H9 (cell line): ENCODE results near the gene S100P. TPM values are rescaled to one million over a fixed set of nuclear protein-coding genes. Genes with fewer than 3 reads are reported as not detected.

Source experiments
- DNase-seq: peaks from one replicate; pipeline ENCODE4 v3.0.0-alpha.2; 2017
- H2AFZ ChIP-seq: one replicate; pipeline ENCODE4 v1.6.1; 2013; ENCODE audit warnings: mild to moderate bottlenecking, low read length, control low read depth, moderate library complexity
- H2AK5ac ChIP-seq: 2 replicates; pipeline ENCODE4 v1.6.1; 2013; ENCODE audit warnings: low read length, control low read depth, mixed read lengths; ENCODE audit not compliant: insufficient read length
- H2BK120ac ChIP-seq: one replicate; pipeline ENCODE4 v1.6.1; 2013; ENCODE audit warnings: low read depth, mild to moderate bottlenecking, low read length, control low read depth, inconsistent platforms; ENCODE audit not compliant: poor library complexity, severe bottlenecking
- H2BK12ac ChIP-seq: 2 replicates; pipeline ENCODE4 v1.6.1; 2013; ENCODE audit warnings: low read length, control low read depth, mixed read lengths, low read depth; ENCODE audit not compliant: insufficient read length
- H2BK15ac ChIP-seq: 2 replicates; pipeline ENCODE4 v1.6.1; 2013; ENCODE audit warnings: low read depth, low read length, control low read depth
- H2BK20ac ChIP-seq: one replicate; pipeline ENCODE4 v1.6.1; 2013; ENCODE audit warnings: low read depth, mild to moderate bottlenecking, low read length, control low read depth, inconsistent platforms; ENCODE audit not compliant: poor library complexity, severe bottlenecking
- H2BK5ac ChIP-seq: 2 replicates; pipeline ENCODE4 v1.6.1; 2013; ENCODE audit warnings: low read length, control low read depth, mixed read lengths; ENCODE audit not compliant: insufficient read length
- H3K14ac ChIP-seq: 2 replicates; pipeline ENCODE4 v1.6.1; 2013; ENCODE audit warnings: low read length, control low read depth; ENCODE audit not compliant: insufficient read depth
- H3K18ac ChIP-seq: 2 replicates; pipeline ENCODE4 v1.6.1; 2013; ENCODE audit warnings: low read depth, mild to moderate bottlenecking, mixed read lengths, low read length, control low read depth; ENCODE audit not compliant: insufficient read length
- H3K23ac ChIP-seq: 2 replicates; pipeline ENCODE4 v1.6.1; 2013; ENCODE audit warnings: low read length, control low read depth, mixed read lengths, low read depth; ENCODE audit not compliant: insufficient read length
- H3K23me2 ChIP-seq: 2 replicates; pipeline ENCODE4 v1.6.1; 2013; ENCODE audit warnings: low read depth, mild to moderate bottlenecking, mixed read lengths, low read length, control low read depth; ENCODE audit not compliant: insufficient read length, poor library complexity, severe bottlenecking
- H3K27ac ChIP-seq: 2 replicates; pipeline ENCODE4 v1.5.1; 2013; ENCODE audit warnings: low read length, control low read depth, mixed read lengths, low read depth; ENCODE audit not compliant: insufficient read length
- H3K27me3 ChIP-seq: 2 replicates; pipeline ENCODE4 v1.6.1; 2013; ENCODE audit warnings: low read length, control low read depth, inconsistent platforms; ENCODE audit not compliant: insufficient read depth
- H3K4ac ChIP-seq: 2 replicates; pipeline ENCODE4 v1.6.1; 2013; ENCODE audit warnings: low read depth, mild to moderate bottlenecking, control low read depth, inconsistent platforms, low read length, moderate library complexity
- H3K4me1 ChIP-seq: 2 replicates; pipeline ENCODE4 v1.6.1; 2013; ENCODE audit warnings: low read length, control low read depth, inconsistent platforms; ENCODE audit not compliant: insufficient read depth
- H3K4me2 ChIP-seq: 2 replicates; pipeline ENCODE4 v1.6.1; 2013; ENCODE audit warnings: low read length, control low read depth, mixed read lengths; ENCODE audit not compliant: insufficient read length, insufficient read depth
- H3K56ac ChIP-seq: 2 replicates; pipeline ENCODE4 v1.6.1; 2013; ENCODE audit warnings: low read depth, mild to moderate bottlenecking, mixed read lengths, low read length, control low read depth; ENCODE audit not compliant: insufficient read length
- H3K79me1 ChIP-seq: 2 replicates; pipeline ENCODE4 v1.6.1; 2013; ENCODE audit warnings: low read depth, mild to moderate bottlenecking, moderate library complexity, low read length, control low read depth, inconsistent platforms; ENCODE audit not compliant: insufficient read depth, poor library complexity, severe bottlenecking
- H3K79me2 ChIP-seq: 2 replicates; pipeline ENCODE4 v1.6.1; 2013; ENCODE audit warnings: low read length, control low read depth, inconsistent platforms; ENCODE audit not compliant: insufficient read depth
- H3K9ac ChIP-seq: 2 replicates; pipeline ENCODE4 v1.6.1; 2013; ENCODE audit warnings: low read length, control low read depth, mixed read lengths; ENCODE audit not compliant: insufficient read length; ENCODE audit errors: extremely low read depth
- H3K9me3 ChIP-seq: one replicate; pipeline ENCODE4 v1.6.1; 2013; ENCODE audit warnings: low read depth, low read length, inconsistent platforms; ENCODE audit not compliant: control insufficient read depth
- H3T11ph ChIP-seq: one replicate; pipeline ENCODE4 v1.6.1; 2013; ENCODE audit warnings: mild to moderate bottlenecking, low read length, control low read depth, inconsistent platforms
- H4K20me1 ChIP-seq: one replicate; pipeline ENCODE4 v1.6.1; 2013; ENCODE audit not compliant: control insufficient read depth, insufficient read length, insufficient read depth
- H4K5ac ChIP-seq: 2 replicates; pipeline ENCODE4 v1.6.1; 2013; ENCODE audit warnings: low read depth, mild to moderate bottlenecking, mixed read lengths, low read length, control low read depth; ENCODE audit not compliant: insufficient read length
- H4K8ac ChIP-seq: replicated peaks from 2 replicates; pipeline ENCODE4 v1.6.1; 2013; ENCODE audit warnings: low read length, control low read depth, mixed read lengths, low read depth; ENCODE audit not compliant: insufficient read length
- H4K91ac ChIP-seq: 2 replicates; pipeline ENCODE4 v1.6.1; 2013; ENCODE audit warnings: low read depth, mild to moderate bottlenecking, moderate library complexity, mixed read lengths, low read length, control low read depth; ENCODE audit not compliant: insufficient read length
- H3K27ac Mint-ChIP-seq, 3 experiments: 2 replicates in 2 of 3; 3 replicates in 1 of 3; pipeline ENCODE4 v1.8.0; 2020 to 2021; ENCODE audit warnings: mixed read lengths in 3 of 3, mild to moderate bottlenecking in 1 of 3, moderate library complexity in 1 of 3
- H3K27me3 Mint-ChIP-seq: 2 replicates; pipeline ENCODE4 v1.8.0; 2021; ENCODE audit warnings: low read depth, mild to moderate bottlenecking, moderate library complexity, mixed read lengths
- H3K36me3 Mint-ChIP-seq, 3 experiments: 2 replicates in 2 of 3; 3 replicates in 1 of 3; pipeline ENCODE4 v1.8.0; 2020 to 2021; ENCODE audit warnings: low read depth in 3 of 3, mixed read lengths in 3 of 3; ENCODE audit not compliant: insufficient read depth in 1 of 3
- H3K4me1 Mint-ChIP-seq, 2 experiments: 2 replicates each; pipeline ENCODE4 v1.8.0; 2020; ENCODE audit warnings: mixed read lengths in 2 of 2
- H3K4me3 Mint-ChIP-seq, 2 experiments: 2 replicates in 1 of 2; 3 replicates in 1 of 2; pipeline ENCODE4 v1.8.0; 2020 to 2021; ENCODE audit warnings: mild to moderate bottlenecking in 2 of 2, mixed read lengths in 2 of 2, moderate library complexity in 1 of 2
- H3K9me3 Mint-ChIP-seq, 2 experiments: 2 replicates in 1 of 2; 3 replicates in 1 of 2; pipeline ENCODE4 v1.8.0; 2020; ENCODE audit warnings: mild to moderate bottlenecking in 2 of 2, mixed read lengths in 2 of 2, moderate library complexity in 1 of 2
- WGBS: extraction: QIAGEN DNeasy Blood & Tissue Kit; methylation state at CpG from one replicate; pipeline ENCODE4 v1.1.7; 2013; ENCODE audit warnings: missing lambda C conversion rate, low lambda C conversion rate, mixed read lengths; ENCODE audit not compliant: insufficient read length; ENCODE audit errors: extremely low coverage; 5-methylcytosine and 5-hydroxymethylcytosine counted together
- total RNA-seq: library from RNA; stranded (reverse); gene quantifications from 2 replicates; pipeline ENCODE4 v1.2.1, GENCODE V29; 2021
- TF ChIP-seq, protein P1 (sequence below): fragments of 200-600 bp; sonication (generic); conservative IDR thresholded peaks from 3 replicates; pipeline ENCODE4 v1.8.0; 2021; ENCODE audit warnings: antibody characterized with exemption, mild to moderate bottlenecking

The S100P gene
- total RNA-seq, 1 experiment from 2014 or later = not detected

DNA sequence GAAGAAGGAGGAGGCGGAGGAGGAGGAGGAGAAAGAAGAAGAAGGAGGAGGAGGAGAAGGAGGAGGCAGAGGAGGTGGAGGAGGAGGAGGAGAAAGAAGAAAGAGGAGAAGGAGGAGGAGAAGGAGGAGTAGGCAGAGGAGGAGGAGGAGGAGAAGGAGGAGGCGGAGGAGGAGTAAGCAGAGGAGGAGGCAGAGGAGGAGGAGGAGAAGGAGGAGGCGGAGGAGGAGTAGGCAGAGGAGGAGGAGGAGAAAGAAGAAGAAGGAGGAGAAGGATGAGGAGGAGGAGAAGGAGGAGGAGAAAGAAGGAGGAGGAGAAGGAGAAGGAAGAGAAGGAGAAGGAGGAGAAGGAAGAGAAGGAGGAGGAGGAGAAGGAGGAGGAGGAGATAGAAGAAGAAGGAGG lies 33.2 kb upstream of the S100P start:
- H3K23me2 ChIP-seq = peaks cover 3% of the 10 kb centered on the region
- no peak overlapping the region for H3K56ac ChIP-seq
- peaks cover 0 to 10% of the 10 kb centered on the region in 2 experiments; a peak in 1 of 4 replicates for H3K4me1 Mint-ChIP-seq
- no peaks in the 10 kb centered on the region; the same call in 1 of the 2 replicates for H3K27me3 ChIP-seq
- no peaks in the 10 kb centered on the region for H3K9me3 ChIP-seq
- H3K14ac ChIP-seq = no peak overlapping the region
- no peak overlapping the region for H2BK120ac ChIP-seq
- H4K20me1 ChIP-seq = no peaks in the 10 kb centered on the region
- no peaks in the 10 kb centered on the region for H3K79me1 ChIP-seq
- WGBS = no CpG with 5 or more reads among the region's 3 CpGs
- no peak overlapping the region for H3K27ac Mint-ChIP-seq
- H3K9ac ChIP-seq = no peak overlapping the region
- no peak overlapping the region for H3K23ac ChIP-seq
- H2AK5ac ChIP-seq = no peak overlapping the region
- no peaks in the 10 kb centered on the region for H3K79me2 ChIP-seq
- TF ChIP-seq, protein P1, sequence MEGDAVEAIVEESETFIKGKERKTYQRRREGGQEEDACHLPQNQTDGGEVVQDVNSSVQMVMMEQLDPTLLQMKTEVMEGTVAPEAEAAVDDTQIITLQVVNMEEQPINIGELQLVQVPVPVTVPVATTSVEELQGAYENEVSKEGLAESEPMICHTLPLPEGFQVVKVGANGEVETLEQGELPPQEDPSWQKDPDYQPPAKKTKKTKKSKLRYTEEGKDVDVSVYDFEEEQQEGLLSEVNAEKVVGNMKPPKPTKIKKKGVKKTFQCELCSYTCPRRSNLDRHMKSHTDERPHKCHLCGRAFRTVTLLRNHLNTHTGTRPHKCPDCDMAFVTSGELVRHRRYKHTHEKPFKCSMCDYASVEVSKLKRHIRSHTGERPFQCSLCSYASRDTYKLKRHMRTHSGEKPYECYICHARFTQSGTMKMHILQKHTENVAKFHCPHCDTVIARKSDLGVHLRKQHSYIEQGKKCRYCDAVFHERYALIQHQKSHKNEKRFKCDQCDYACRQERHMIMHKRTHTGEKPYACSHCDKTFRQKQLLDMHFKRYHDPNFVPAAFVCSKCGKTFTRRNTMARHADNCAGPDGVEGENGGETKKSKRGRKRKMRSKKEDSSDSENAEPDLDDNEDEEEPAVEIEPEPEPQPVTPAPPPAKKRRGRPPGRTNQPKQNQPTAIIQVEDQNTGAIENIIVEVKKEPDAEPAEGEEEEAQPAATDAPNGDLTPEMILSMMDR = no peak
- no peak overlapping the region for H2BK15ac ChIP-seq
- H4K91ac ChIP-seq = no peak overlapping the region
- H3K4me2 ChIP-seq = no peak overlapping the region
- no peaks in the 10 kb centered on the region for H3K9me3 Mint-ChIP-seq
- H3T11ph ChIP-seq = no peak overlapping the region
- H2BK12ac ChIP-seq = no peak overlapping the region
- no peak overlapping the region for H2BK5ac ChIP-seq
- no peaks in the 10 kb centered on the region for H3K36me3 Mint-ChIP-seq
- no peak overlapping the region for H3K27ac ChIP-seq
- peaks cover 43% of the 10 kb centered on the region for H3K27me3 Mint-ChIP-seq
- no peak overlapping the region for H3K18ac ChIP-seq
- H3K4ac ChIP-seq = no peak overlapping the region
- H3K4me1 ChIP-seq = no peaks in the 10 kb centered on the region
- DNase-seq = no peak
- no peak overlapping the region for H2AFZ ChIP-seq
- no peak overlapping the region for H4K8ac ChIP-seq
- H4K5ac ChIP-seq = no peak overlapping the region
- H2BK20ac ChIP-seq = no peak overlapping the region
- no peak overlapping the region for H3K4me3 Mint-ChIP-seq
